ENCODE data around the gene ABHD17A.
"Not testable (repeated sequence)": the region's sequence is repeated elsewhere in the genome, so short reads cannot be mapped to it uniquely, and the experiment has no call there.

The ABHD17A gene

DNA sequence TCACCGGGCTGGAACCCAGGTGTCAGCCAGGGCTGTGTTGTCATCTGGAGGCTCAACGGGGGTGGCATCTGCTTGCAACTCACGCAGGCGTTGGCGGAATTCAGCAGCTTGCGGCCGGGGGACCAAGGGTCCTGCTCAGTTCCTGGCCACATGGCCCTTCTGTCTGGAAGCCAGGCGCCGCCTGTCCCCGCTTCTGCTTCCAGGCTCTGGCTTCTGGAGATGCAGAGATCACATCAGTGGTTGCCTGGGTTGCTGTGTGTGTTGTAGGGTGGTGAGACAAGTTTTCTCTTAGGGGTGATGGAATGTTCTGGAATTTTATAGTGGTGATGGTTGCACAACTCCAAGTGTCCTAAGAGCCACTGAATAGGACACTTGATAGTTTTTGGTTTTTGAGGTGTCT is 24.9 kb upstream of the ABHD17A start:
- DNase-seq (ENCODE audit: low read depth in 2 of 2), result no peak

GRCh38 chr19:1909761-1910080 is 24.4 kb upstream of the ABHD17A start:
- DNase-seq (ENCODE audit: low read depth in 2 of 2), result no peak

- DNase-seq (ENCODE audit: low read depth in 2 of 2), result no peak
Measured at GRCh38 chr19:1908364-1908678, 23.0 kb upstream of the ABHD17A start.

GRCh38 chr19:1907563-1908363 is 22.5 kb upstream of the ABHD17A start:
- no peak for DNase-seq (ENCODE audit: low read depth in 2 of 2)

DNA sequence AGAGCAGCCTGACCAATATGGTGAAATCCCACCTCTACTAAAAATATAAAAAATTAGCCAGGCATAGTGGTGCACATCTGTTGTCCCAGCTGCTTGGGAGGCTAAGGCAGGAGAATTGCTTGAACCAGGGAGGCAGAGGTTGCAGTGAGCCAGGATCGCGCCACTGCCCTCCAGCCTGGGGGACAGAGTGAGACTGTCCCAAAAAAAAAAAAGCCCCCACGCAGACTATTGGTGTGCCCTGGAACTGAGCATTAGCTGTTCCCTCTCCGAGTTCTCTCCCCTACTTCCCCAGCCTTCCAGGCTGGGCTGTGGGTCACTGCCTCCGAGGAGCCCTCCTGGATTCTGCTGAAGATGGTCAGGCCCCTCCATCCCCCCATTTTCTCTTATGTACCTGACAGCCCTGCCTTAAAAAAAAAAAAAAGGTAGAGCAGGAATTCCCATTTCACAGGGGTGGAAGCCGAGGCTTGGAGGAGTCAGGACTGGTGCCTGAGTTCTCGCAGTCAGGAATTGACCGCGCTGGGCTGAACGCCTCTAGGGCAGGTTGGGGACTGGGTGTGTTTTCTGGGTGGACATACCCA is 21.8 kb upstream of the ABHD17A start:
- DNase-seq (ENCODE audit: low read depth in 2 of 2), result no peak

DNA sequence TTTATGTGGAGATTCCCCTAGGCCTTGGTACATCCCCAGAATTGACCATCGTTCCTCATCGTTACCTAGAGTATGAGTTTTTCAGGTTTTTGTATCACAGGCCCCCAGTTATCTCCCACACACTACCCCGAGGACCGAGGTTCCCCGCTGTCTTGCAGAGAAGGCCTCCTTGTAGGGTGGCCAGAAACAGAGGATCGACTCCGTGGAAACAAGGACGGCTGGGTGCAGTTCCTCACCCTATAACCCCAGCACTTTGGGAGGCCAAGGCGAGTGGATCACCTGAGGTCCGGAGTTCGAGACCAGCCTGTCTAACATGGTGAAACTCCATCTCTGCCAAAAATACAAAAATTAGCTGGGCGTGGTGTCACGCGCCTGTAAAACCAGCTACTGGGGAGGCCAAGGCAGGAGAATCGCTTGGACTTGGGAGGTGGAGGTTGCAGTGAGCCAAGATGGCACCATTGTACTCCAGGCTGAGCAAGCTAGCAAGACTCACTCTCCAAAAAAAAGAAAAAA is 20.6 kb upstream of the ABHD17A start:
- no peak for DNase-seq (ENCODE audit: low read depth in 2 of 2)

DNA sequence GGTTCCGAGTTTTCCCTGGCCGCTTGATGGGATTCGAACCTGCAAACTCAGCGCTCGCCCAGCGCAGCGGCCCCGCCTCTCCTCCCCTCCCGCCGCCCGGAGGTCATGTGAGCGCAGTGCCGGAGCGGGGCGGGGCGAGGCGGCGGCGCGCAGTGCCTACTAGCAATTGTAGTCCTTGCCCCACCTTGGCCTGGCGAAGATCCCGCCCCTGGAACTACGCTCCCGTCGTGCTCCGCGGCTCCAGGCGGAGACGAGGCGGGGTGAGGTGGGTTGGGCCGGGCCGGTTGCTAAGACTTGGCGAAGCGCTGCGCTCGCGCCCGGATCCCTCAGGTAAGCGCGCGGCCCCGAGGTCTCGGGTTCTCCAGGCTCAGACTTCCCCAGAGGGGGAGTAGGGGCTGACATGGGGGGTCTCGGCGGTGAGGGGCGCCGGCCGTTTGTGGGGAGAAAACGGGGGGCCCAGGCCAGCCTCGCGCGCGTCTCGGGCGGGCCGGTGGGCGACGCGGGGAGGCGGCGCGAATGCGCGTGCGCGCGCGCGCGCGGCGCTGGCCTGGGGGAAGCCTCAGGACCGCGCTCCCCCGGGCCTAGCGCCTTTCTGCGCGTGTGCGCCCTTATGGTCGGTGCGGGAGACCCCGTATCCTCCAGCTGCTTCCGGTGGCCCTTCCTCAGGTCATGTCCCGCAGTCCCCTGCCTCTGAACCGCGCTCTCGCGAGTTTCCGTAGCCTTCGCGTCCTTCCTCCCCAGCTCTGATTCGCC is 20.0 kb upstream of the ABHD17A start, which contains the start of the genes ADAT3 and SCAMP4:
TSS of gene ADAT3 (plus strand) at position 290 of the 753 bp plus-strand sequence. CDS start 6,649 bp downstream, outside the sequence.
TSS of gene SCAMP4 (plus strand) at position 290 of the 753 bp plus-strand sequence. CDS start 9,621 bp downstream, outside the sequence.
- peak; percentile 97 to 99 for DNase-seq (ENCODE audit: low read depth in 2 of 2)

- no peak for DNase-seq (ENCODE audit: low read depth in 2 of 2)
Measured at GRCh38 chr19:1904860-1905109, 19.5 kb upstream of the ABHD17A start.

DNA sequence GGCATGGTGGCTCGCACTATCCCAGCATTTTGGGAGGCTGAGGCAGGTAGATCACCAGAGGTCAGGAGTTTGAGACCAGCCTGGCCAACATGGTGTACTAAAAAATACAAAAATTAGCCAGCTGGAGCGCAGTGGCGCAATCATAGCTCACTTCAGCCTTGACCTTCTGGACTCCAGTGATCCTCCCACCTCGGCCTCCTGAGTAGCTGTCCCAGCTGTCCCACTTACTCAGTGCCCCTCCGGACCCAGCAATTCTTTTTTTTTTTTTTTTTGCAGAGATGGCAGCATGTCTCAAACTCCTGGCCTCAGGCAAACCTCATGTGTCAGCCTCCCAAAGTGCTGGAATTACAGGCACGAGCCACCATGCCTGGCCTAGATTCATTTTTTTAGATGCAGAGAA is 17.6 kb upstream of the ABHD17A start:
- no peak for DNase-seq (ENCODE audit: low read depth in 2 of 2)

- no peak for DNase-seq (ENCODE audit: low read depth in 2 of 2)
Measured at GRCh38 chr19:1901940-1902404, 16.7 kb upstream of the ABHD17A start.

DNA sequence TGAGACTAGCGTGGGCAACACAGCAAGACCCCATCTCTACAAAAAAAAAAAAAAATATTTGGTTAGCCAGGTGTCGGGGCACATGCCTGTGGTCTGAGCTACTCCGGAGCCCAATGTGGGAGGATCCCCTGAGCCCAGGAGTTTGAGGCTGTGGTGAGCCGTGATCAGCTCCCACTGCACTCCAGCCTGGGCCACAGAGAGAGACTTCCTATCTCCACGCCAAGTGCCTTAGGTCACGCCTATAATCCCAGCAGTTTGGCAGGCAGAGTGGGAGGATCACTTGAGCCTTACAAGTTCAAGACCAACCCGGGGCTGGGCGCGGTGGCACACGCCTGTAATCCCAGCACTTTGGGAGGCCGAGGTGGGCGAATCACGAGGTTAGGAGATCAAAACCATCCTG is 11.2 kb upstream of the ABHD17A start:
- DNase-seq (ENCODE audit: low read depth in 2 of 2), result no peak

DNA sequence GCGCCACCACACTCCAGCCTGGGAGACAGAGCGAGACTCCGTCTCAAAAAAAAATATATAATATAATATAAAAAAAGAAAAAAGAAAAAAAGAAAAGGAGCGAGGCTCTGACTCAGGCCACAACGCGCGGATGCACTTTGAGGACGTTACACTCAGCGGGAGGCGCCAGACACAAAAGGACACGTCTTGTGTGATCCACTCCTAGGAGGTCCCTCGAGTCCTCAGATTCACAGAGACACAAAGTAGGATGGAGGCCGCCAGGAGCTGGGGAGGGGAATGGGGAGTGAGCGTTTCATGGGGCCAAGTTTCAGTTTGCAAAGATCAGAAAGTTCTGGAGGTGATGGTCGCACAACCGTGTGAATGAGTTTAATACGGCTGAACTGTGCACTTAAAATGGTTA is 8.5 kb upstream of the ABHD17A start:
- DNase-seq (ENCODE audit: low read depth in 2 of 2), result no peak

- DNase-seq (ENCODE audit: low read depth in 2 of 2), result no peak
Measured at GRCh38 chr19:1889907-1890306, 4.6 kb upstream of the ABHD17A start.

DNA sequence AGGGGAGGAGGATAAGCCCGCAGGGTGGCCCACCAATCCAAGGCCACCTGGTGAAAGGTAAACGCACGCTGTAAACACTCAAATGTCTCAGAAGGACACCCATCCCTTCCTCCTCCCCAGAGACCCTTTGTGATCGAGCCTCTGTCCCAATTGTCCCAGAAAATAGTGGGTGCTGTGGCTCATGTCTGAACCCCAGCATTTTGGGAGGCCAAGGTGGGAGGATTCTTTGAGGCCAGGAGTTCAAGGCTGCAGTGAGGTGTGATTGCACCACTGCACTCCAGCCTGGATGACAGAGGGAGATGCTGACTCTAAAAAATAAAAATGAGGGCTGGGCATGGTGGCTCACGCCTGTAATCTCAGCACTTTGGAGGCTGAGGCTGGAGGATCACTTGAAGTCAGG is 3.1 kb upstream of the ABHD17A start:
- no peak for DNase-seq (ENCODE audit: low read depth in 2 of 2)

GRCh38 chr19:1886360-1886759 is 1.1 kb upstream of the ABHD17A start:
- not testable (repeated sequence) for DNase-seq (ENCODE audit: low read depth in 2 of 2)

GRCh38 chr19:1884719-1885334 is 469 bp downstream of the ABHD17A start:
- DNase-seq (ENCODE audit: low read depth in 2 of 2), result no peak

DNA sequence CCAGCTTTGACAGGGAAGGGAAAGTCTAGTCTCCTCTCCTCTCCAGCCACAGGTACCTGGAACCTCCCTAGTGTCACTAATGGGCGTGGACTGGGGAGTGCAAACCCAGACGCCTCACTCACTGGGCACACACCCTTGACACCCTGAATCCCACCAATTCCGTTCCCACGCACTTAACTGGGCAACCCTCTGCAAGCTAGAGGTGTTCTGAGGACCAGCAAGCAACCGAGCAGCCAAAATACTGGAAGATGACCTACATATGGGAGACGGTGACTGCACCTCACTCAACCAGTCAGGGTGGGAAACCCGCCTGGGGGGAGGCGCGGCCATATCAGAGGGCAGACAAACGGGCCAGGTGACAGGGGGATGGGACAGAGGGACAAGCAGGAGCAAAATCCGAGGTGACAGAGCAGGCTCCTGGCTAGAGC is 991 bp downstream of the ABHD17A start:
- DNase-seq (ENCODE audit: low read depth in 2 of 2), result no peak

GRCh38 chr19:1883784-1884183 is 1.5 kb downstream of the ABHD17A start:
- no peak for DNase-seq (ENCODE audit: low read depth in 2 of 2)

DNA sequence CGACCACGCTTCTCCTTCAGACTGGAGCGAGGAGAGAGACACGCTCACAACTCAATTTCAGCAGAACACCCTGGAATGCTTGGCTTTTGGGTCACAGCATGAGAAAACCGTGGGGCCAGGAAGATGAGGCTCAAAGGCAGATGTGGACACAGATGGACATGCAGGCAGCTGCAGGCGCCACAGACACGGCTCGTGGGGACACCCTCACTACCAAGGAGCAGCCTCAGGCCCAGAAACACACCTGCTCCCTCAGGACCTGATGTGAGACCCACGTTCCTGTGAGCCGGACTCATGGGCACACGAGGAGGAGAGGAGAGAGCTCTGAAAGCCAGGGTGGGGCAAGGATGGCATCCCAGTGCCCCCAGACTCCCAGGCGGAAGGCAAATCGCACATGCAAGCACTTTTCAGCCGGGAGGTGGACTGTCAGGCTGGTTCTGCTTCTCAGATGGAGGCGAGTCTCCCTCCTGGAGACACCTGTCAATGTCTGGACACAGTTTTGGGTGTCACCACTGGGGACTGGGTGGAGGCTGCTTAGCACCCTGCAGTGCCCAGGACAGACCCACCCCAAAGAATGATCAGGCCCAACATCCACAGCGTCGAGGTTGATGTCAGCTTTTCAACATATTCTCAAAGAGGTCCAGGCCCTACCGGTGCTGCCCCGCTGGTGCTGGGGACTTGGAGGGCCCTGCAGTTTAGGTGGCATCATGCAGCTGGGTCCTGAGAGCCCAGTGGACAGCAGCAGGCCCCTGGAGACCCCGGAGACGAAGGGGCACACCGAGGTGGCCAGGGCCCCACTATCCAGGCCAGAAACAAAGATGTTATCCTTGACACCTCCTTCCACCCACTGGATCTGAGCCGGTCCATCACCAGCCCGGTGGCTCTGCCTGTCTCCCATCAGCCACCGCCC is 2.3 kb downstream of the ABHD17A start:
- DNase-seq (ENCODE audit: low read depth in 2 of 2), result no peak

GRCh38 chr19:1882089-1882785 is 3.1 kb downstream of the ABHD17A start:
- DNase-seq (ENCODE audit: low read depth in 2 of 2), result peak in 1 of 2 donors; percentile 58
